Suppressor macrophage (primary cell): ENCODE measurements around the gene GJC1.
A peak's percentile ranks its signal among the peaks of the same experiment; 100 is the strongest.
"Not testable (repeated sequence)": the region's sequence is repeated elsewhere in the genome, so short reads cannot be mapped to it uniquely, and the experiment has no call there.

Experiments used
- DNase-seq, 4 experiments: peaks; one replicate each; pipeline ENCODE4 v3.0.0-alpha.2; 2020 to 2022

The GJC1 gene

DNA sequence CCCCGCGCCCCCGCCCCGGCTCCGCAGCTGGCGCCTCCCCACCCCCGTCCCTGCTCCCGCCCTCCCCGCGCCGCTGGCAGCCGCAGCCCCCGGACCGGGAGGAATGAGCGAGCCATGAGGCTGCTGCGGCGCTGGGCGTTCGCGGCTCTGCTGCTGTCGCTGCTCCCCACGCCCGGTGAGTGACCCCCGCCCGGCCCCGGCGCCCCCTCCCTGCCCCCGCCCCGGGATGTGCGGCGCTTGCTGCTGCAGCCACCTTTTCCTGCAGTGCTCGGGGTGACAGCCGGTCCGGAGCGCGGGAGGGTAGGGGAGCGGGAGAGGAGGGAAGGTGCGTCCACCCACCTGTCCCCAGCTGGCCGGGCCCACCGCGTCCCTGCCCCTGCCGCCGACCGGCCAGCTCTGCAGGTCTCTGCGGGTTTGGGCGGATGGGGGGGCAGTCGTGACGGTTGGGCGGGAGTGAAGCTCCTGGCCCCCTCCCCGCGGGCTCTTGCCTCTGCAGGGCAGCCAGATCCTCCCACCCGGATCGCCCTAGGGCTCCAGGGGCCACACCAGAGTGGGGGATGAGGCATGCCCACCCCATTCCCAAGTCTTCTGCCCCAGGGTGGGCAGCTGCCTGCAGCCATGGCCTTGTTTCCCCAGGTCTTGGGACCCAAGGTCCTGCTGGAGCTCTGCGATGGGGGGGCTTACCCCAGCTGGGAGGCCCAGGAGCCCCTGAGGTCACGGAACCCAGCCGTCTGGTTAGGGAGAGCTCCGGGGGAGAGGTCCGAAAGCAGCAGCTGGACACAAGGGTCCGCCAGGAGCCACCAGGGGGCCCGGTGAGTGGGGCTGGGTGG lies 70.8 kb downstream of the GJC1 start:
- DNase-seq: peak in 1 of 4 experiments; percentile 27

GRCh38 chr17:44758414-44759085 lies 71.5 kb downstream of the GJC1 start, which contains the start of gene ADAM11:
TSS of gene ADAM11 (plus strand) at chr17:44758988. CDS start at chr17:44759200, 212 bp downstream.
- DNase-seq: peak in 1 of 4 experiments; percentile 33

DNA sequence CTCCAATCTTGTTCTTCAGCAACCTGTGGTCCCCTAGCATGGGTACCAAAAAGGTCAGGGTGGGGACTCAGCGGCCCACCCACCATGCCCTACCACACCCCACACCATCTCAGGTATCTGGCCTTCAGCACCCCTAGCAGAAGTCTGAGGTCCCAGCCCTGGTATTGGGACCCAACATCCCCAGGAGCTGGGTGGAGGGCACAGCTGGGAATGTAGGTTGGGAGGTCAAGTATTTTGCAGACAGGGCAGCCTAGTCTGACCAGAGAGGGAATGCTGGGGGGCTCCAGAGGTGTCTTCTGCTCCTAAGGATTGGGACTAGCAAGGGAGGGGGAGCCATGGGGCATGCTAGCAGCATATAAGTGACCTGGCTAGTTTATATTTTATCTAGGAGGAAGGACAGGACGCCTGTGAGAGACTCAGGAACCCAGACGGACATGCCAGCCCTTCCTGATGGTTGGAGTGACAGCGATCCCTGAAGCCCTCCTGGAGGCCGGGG lies 72.1 kb downstream of the GJC1 start:
- no peak for DNase-seq

- DNase-seq: no peak
Measured at GRCh38 chr17:44757045-44757917, 72.8 kb downstream of the GJC1 start.

DNA sequence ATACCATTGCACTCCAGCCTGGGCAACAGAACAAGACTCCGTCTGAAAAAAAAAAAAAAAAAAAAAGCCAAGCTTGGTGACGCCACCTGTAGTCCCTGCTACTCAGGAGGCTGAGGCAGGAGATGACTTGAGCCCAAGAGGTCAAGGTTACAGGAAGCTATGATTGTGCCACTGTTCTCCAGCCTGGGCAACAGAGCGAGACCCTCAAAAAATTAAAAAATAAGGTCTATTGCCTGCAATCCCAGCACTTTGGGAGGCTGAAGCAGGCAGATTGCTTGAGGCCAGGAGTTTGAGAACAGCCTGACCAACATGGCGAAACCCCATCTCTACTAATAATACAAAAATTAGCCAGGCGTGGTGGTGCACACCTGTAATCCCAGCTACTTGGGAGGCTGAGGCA lies 74.9 kb downstream of the GJC1 start:
- DNase-seq: not testable (repeated sequence)

- no peak for DNase-seq
Measured at GRCh38 chr17:44754276-44754675, 75.8 kb downstream of the GJC1 start.

DNA sequence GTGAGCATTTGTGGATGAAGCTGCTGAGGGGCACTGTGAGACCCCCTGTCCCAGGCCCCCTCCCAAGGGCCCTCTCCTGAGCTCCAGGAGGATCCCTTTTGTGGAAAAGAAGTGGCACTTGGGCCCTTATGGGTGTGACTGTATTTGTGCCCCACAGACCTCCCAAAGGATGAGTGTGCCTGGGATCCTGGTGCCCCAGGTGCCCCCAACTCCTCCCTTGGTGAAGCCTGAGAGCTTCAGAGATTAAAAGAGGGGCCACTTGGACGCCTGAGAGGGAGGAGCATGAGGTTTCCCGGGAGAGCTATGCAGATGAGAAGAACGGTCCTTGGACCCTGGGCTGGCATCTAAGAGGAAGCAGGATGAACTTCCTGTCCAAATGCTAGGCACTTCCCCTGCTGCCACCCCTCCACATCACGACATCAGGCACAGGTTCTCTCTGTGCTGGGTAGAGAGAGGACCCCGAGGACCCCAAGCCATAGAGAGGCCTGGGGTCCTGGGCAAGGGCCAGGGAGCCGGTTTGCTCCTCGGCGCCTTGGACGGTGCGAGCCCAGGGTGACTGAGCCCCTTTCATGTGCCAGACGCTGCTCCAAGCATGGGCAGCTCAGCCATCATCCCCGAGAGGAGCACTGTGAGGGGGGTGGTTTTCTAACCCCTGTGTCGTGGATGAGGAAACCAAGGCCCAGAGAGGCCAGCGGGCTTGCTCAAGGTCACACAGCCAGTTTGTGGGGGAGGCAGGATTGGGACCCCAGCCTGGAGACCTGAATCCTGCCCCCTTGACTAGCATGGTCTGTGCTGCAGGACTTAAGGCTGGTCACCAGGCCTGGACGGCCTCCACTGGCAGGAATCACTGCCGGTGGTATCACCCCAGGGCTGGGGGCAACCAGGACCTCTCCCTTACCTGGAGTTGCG lies 76.9 kb downstream of the GJC1 start:
- no peak for DNase-seq

GRCh38 chr17:44751806-44752205 lies 78.3 kb downstream of the GJC1 start:
- no peak for DNase-seq

- DNase-seq: no peak
Measured at GRCh38 chr17:44751331-44751730, 78.8 kb downstream of the GJC1 start.

GRCh38 chr17:44749980-44750318 lies 80.1 kb downstream of the GJC1 start:
- DNase-seq: no peak

GRCh38 chr17:44749076-44749979 lies 80.8 kb downstream of the GJC1 start:
- DNase-seq: no peak
